ENCODE measurements around the gene VGLL4.

VGLL4 gene

GRCh38 chr3:11625376-11626083 lies 18.2 kb downstream of the VGLL4 start:
- TF ChIP-seq GATA3 (IDR thresholded peaks at IDR 0.05; ENCODE audit: low read depth, low read length): 0 out of 2 replicates have a peak, but pooled peaks have one; percentile 20
- no peak for TF ChIP-seq GATA2 (IDR thresholded peaks at IDR 0.05; ENCODE audit: low read depth, low read length)

GRCh38 chr3:11624704-11625375 lies 18.9 kb downstream of the VGLL4 start:
- TF ChIP-seq GATA2 (IDR thresholded peaks at IDR 0.05; ENCODE audit: low read depth, low read length) (no peak), GATA3 (IDR thresholded peaks at IDR 0.05; ENCODE audit: low read depth, low read length) (no peak)

- TF ChIP-seq GATA2 (IDR thresholded peaks at IDR 0.05; ENCODE audit: low read depth, low read length): no peak
- TF ChIP-seq GATA3 (IDR thresholded peaks at IDR 0.05; ENCODE audit: low read depth, low read length): no peak
These were observed 19.6 kb downstream of the VGLL4 start for GRCh38 chr3:11624161-11624560.

- TF ChIP-seq GATA3 (IDR thresholded peaks at IDR 0.05; ENCODE audit: low read depth, low read length) (no peak), GATA2 (IDR thresholded peaks at IDR 0.05; ENCODE audit: low read depth, low read length) (no peak)
These were observed 20.8 kb downstream of the VGLL4 start for GRCh38 chr3:11622586-11623550.

GRCh38 chr3:11621077-11621476 lies 22.6 kb downstream of the VGLL4 start:
- no peak for TF ChIP-seq GATA2 (IDR thresholded peaks at IDR 0.05; ENCODE audit: low read depth, low read length)
- TF ChIP-seq GATA3 (IDR thresholded peaks at IDR 0.05; ENCODE audit: low read depth, low read length): no peak

GRCh38 chr3:11619946-11620652 lies 23.6 kb downstream of the VGLL4 start:
- no peak for TF ChIP-seq GATA2 (IDR thresholded peaks at IDR 0.05; ENCODE audit: low read depth, low read length)
- TF ChIP-seq GATA3 (IDR thresholded peaks at IDR 0.05; ENCODE audit: low read depth, low read length): no peak

- no peak for TF ChIP-seq GATA3 (IDR thresholded peaks at IDR 0.05; ENCODE audit: low read depth, low read length)
- no peak for TF ChIP-seq GATA2 (IDR thresholded peaks at IDR 0.05; ENCODE audit: low read depth, low read length)
These were observed 24.3 kb downstream of the VGLL4 start for GRCh38 chr3:11619461-11619860.

- TF ChIP-seq GATA2 (IDR thresholded peaks at IDR 0.05; ENCODE audit: low read depth, low read length) (no peak), GATA3 (IDR thresholded peaks at IDR 0.05; ENCODE audit: low read depth, low read length) (no peak)
These were observed 24.8 kb downstream of the VGLL4 start for GRCh38 chr3:11618904-11619303.

- TF ChIP-seq GATA3 (IDR thresholded peaks at IDR 0.05; ENCODE audit: low read depth, low read length) (no peak), GATA2 (IDR thresholded peaks at IDR 0.05; ENCODE audit: low read depth, low read length) (no peak)
These were observed 27.2 kb downstream of the VGLL4 start for GRCh38 chr3:11616551-11616950.

- no peak for TF ChIP-seq GATA3 (IDR thresholded peaks at IDR 0.05; ENCODE audit: low read depth, low read length)
- TF ChIP-seq GATA2 (IDR thresholded peaks at IDR 0.05; ENCODE audit: low read depth, low read length): no peak
These were observed 29.7 kb downstream of the VGLL4 start for GRCh38 chr3:11613851-11614487.

- TF ChIP-seq GATA2 (IDR thresholded peaks at IDR 0.05; ENCODE audit: low read depth, low read length) (no peak), GATA3 (IDR thresholded peaks at IDR 0.05; ENCODE audit: low read depth, low read length) (no peak)
These were observed 30.4 kb downstream of the VGLL4 start for GRCh38 chr3:11613319-11613718.

- TF ChIP-seq GATA3 (IDR thresholded peaks at IDR 0.05; ENCODE audit: low read depth, low read length) (no peak), GATA2 (IDR thresholded peaks at IDR 0.05; ENCODE audit: low read depth, low read length) (no peak)
These were observed 31.1 kb downstream of the VGLL4 start for GRCh38 chr3:11612515-11613188.
